ENCODE results near the gene NUDT22. TPM values are rescaled to one million over a fixed set of nuclear protein-coding genes. Genes with fewer than 3 reads are reported as not detected.
A peak's percentile ranks its signal among the peaks of the same experiment; 100 is the strongest.

Gene NUDT22
- total and polyA plus RNA-seq, 2 of the 8 experiments (the other 6 are each of a cell fraction or from before 2014, with no cell fraction given) = 43.4 to 69.0 TPM

GRCh38 chr11:64246871-64247728 is 21.0 kb downstream of the NUDT22 start, which contains the start of gene PPP1R14B (continued):
- TF ChIP-seq NRF1 (IDR thresholded peaks at IDR 0.05; ENCODE audit: low read depth, low read length) = no peak
- TF ChIP-seq EGR1 (IDR thresholded peaks at IDR 0.05; ENCODE audit: borderline replicate concordance, low read depth, low read length) = 0 out of 2 replicates have a peak, but pooled peaks have one; percentile 55
- peak in 1 of 3 experiments; percentile 12; a peak in 1 of 4 replicates for TF ChIP-seq CTCF (IDR thresholded peaks at IDR 0.05; ENCODE audit: control extremely low read depth in 1 of 3, insufficient read depth in 1 of 3, low read depth in 1 of 3, low read length in 3 of 3)
- TF ChIP-seq USF2 (IDR thresholded peaks at IDR 0.05; ENCODE audit: low read length) = no peak
- 0 out of 2 replicates have a peak, but pooled peaks have one; percentile 14 for TF ChIP-seq PHF8 (conservative IDR thresholded peaks at IDR 0.05; ENCODE audit: low read depth, low read length)
- TF ChIP-seq RBBP5 (IDR thresholded peaks at IDR 0.05; ENCODE audit: borderline replicate concordance, low read depth, low read length) = peak; percentile 42; the same call in 1 of the 2 replicates
- TF ChIP-seq SIX5 (IDR thresholded peaks at IDR 0.05; ENCODE audit: low read depth, low read length) = peak; percentile 57
- peak; percentile 98 for TF ChIP-seq YY1 (IDR thresholded peaks at IDR 0.05; ENCODE audit: low read depth, low read length)
- no peak for TF ChIP-seq CBX5 (IDR thresholded peaks at IDR 0.05; ENCODE audit: low read depth, low read length)
- TF ChIP-seq CHD1 (IDR thresholded peaks at IDR 0.05; ENCODE audit: low read depth, low read length) = no peak
- no peak for TF ChIP-seq POLR2AphosphoS5 (IDR thresholded peaks at IDR 0.05; ENCODE audit: low read depth, low read length)
- no peak for TF ChIP-seq SP4 (IDR thresholded peaks at IDR 0.05; ENCODE audit: low read length)
- no peak for TF ChIP-seq ATF2 (IDR thresholded peaks at IDR 0.05; ENCODE audit: low read length)
- no peak for TF ChIP-seq POU5F1 (IDR thresholded peaks at IDR 0.05; ENCODE audit: low read depth, low read length)
- TF ChIP-seq E2F6 (IDR thresholded peaks at IDR 0.05) = peak; percentile 56; the same call in 1 of the 2 replicates
- TF ChIP-seq SRF (IDR thresholded peaks at IDR 0.05; ENCODE audit: low read depth, low read length) = no peak
- no peak for TF ChIP-seq HDAC6 (IDR thresholded peaks at IDR 0.05; ENCODE audit: low read depth, low read length)

Data from H1 (cell line).